Prostate gland (tissue), 2 donors: ENCODE results near the gene NME4. TPM values are rescaled to one million over a fixed set of nuclear protein-coding genes. Genes with fewer than 3 reads are reported as not detected.
"Not testable (repeated sequence)": the region's sequence is repeated elsewhere in the genome, so short reads cannot be mapped to it uniquely, and the experiment has no call there.

ENCODE experiments used
- DNase-seq: peaks from one replicate; pipeline ENCODE4 v3.0.0-alpha.2; 2019; ENCODE audit warnings: low spot score
- H3K27ac ChIP-seq, 2 donors: fragments of 200-600 bp; sonication (generic); 2 replicates each; pipeline ENCODE4 v1.5.1; 2017 to 2019
- H3K27me3 ChIP-seq: fragments of 200-600 bp; sonication (generic); replicated peaks from 2 replicates; pipeline ENCODE4 v1.5.1; 2019; ENCODE audit not compliant: insufficient read depth
- H3K36me3 ChIP-seq, 2 donors: fragments of 200-600 bp; sonication (generic); 1 replicate in 1 of 2; 2 replicates in 1 of 2; pipeline versions ENCODE4 v1.5.1 to v1.8.1; 2017 to 2019
- H3K4me1 ChIP-seq: fragments of 200-600 bp; sonication (generic); replicated peaks from 2 replicates; pipeline ENCODE4 v1.5.1; 2019
- H3K4me3 ChIP-seq, 2 donors: fragments of 200-600 bp; sonication (generic); 2 replicates each; pipeline ENCODE4 v1.5.1; 2017 to 2019
- H3K9me3 ChIP-seq: fragments of 200-600 bp; sonication (generic); 2 replicates; pipeline ENCODE4 v1.5.1; 2017
- POLR2A ChIP-seq: fragments of 450-650 bp; IDR thresholded peaks from one replicate; pipeline ENCODE4 v1.6.1; 2016; ENCODE audit warnings: antibody characterized with exemption, mild to moderate bottlenecking
- POLR2AphosphoS5 ChIP-seq: sonication (generic); formaldehyde crosslinking; IDR thresholded peaks from one replicate; pipeline ENCODE4 v1.6.1; 2017; ENCODE audit warnings: antibody characterized with exemption
- WGBS: methylation state at CpG from one replicate; pipeline ENCODE4 v1.1.5; 2018; 5-methylcytosine and 5-hydroxymethylcytosine counted together
- intact Hi-C: fragments of 100-400 bp; cut with DNase I; formaldehyde crosslinking; loops from one replicate; pipeline ENCODE4 v1.14.2; 2022
- total RNA-seq, 2 donors: library from RNA; depleted of rRNA; stranded (reverse); fragments of >200 nt; gene quantifications; one replicate each; pipeline ENCODE4 v1.1.0, GENCODE V29; 2016
- TF ChIP-seq, protein P1 (sequence below), 4 experiments: fragments of 200-600 bp in 2 of 4; fragments of 450-650 bp in 2 of 4; sonication (generic) in 2 of 4; IDR thresholded peaks; 1 replicate in 3 of 4; 2 replicates in 1 of 4; pipeline ENCODE4 v1.5.1; 2016 to 2019; ENCODE audit warnings: antibody characterized with exemption in 4 of 4, mild to moderate bottlenecking in 2 of 4, moderate library complexity in 2 of 4

NME4 gene
- total RNA-seq, 2 donors from 2014 or later: 137 to 185 TPM

GRCh38 chr16:376817-377418 is 20.1 kb upstream of the NME4 start:
- Histone ChIP-seq H3K27ac (no peak overlapping the region), H3K27me3 (no peaks in the 10 kb centered on the region), H3K4me3 (no peak overlapping the region), H3K4me1 (peaks cover 14% of the 10 kb centered on the region), H3K36me3 (peaks cover 6 to 12% of the 10 kb centered on the region in 2 donors), H3K9me3 (no peaks in the 10 kb centered on the region)
- DNase-seq: no peak
- WGBS: 92% methylated on average over 24 of the region's 26 CpGs
- intact Hi-C loops: no loop called here
- no peak for TF ChIP-seq POLR2AphosphoS5
- no peak for TF ChIP-seq POLR2A
- TF ChIP-seq, protein P1, sequence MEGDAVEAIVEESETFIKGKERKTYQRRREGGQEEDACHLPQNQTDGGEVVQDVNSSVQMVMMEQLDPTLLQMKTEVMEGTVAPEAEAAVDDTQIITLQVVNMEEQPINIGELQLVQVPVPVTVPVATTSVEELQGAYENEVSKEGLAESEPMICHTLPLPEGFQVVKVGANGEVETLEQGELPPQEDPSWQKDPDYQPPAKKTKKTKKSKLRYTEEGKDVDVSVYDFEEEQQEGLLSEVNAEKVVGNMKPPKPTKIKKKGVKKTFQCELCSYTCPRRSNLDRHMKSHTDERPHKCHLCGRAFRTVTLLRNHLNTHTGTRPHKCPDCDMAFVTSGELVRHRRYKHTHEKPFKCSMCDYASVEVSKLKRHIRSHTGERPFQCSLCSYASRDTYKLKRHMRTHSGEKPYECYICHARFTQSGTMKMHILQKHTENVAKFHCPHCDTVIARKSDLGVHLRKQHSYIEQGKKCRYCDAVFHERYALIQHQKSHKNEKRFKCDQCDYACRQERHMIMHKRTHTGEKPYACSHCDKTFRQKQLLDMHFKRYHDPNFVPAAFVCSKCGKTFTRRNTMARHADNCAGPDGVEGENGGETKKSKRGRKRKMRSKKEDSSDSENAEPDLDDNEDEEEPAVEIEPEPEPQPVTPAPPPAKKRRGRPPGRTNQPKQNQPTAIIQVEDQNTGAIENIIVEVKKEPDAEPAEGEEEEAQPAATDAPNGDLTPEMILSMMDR (IDR thresholded peaks at IDR 0.05): no peak

DNA sequence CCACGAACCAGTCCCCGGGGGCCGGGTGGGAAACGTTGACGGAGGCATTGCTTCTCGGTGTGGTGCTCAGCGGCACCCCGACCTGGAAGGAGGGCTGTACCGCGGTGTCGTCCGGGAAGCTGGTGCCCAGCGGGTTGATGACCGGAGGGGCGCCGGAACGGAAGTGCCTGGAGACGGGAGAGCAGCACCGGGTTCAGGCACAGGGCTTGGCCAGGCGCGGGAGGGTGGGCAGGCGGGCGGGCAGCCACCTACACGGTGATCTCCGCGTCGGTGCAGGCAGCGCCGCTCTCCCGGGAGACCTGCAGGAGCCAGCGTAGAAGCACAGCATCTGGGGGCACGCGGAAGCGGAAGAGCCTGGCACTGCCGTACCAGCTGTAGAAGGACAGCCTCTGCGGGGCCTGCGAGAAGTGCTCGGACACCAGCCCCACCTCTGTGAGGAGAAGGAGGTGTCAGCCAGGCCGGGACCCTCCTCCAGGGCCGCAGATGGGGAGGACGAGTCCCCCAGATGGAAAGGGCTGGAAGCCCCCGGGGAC is 19.5 kb upstream of the NME4 start:
- Histone ChIP-seq H3K27me3 (no peaks in the 10 kb centered on the region), H3K4me3 (no peak overlapping the region), H3K9me3 (no peaks in the 10 kb centered on the region), H3K36me3 (peaks cover 6 to 8% of the 10 kb centered on the region in 2 donors), H3K4me1 (peaks cover 14% of the 10 kb centered on the region), H3K27ac (no peak overlapping the region)
- 93% methylated on average over 42 of the region's 42 CpGs for WGBS
- intact Hi-C loops: no loop called here
- TF ChIP-seq POLR2A (no peak), POLR2AphosphoS5 (no peak)
- TF ChIP-seq, protein P1 (IDR thresholded peaks at IDR 0.05): no peak
- DNase-seq: no peak

- H3K27me3 ChIP-seq, intact Hi-C loops, H3K36me3 ChIP-seq, DNase-seq, H3K9me3 ChIP-seq, H3K4me3 ChIP-seq: not testable (repeated sequence)
- peaks cover 14% of the 10 kb centered on the region for H3K4me1 ChIP-seq
- H3K27ac ChIP-seq: peak overlapping the region in 1 of 2 donors; percentile 59
- WGBS: 90% methylated on average over 36 of the region's 36 CpGs
These were observed 18.7 kb upstream of the NME4 start for GRCh38 chr16:378113-378820.

GRCh38 chr16:378821-379182 is 18.2 kb upstream of the NME4 start:
- peaks cover 14% of the 10 kb centered on the region for H3K4me1 ChIP-seq
- H3K9me3 ChIP-seq: no peaks in the 10 kb centered on the region
- intact Hi-C loops: no loop called here
- H3K4me3 ChIP-seq: no peak overlapping the region
- H3K36me3 ChIP-seq: peaks cover 6 to 8% of the 10 kb centered on the region in 2 donors
- WGBS: 75% methylated on average over 14 of the region's 14 CpGs
- no peaks in the 10 kb centered on the region for H3K27me3 ChIP-seq
- H3K27ac ChIP-seq: peak overlapping the region; percentile 50 to 59
- no peak for DNase-seq
- TF ChIP-seq, protein P1 (IDR thresholded peaks at IDR 0.05): no peak
- TF ChIP-seq POLR2A (no peak), POLR2AphosphoS5 (no peak)

DNA sequence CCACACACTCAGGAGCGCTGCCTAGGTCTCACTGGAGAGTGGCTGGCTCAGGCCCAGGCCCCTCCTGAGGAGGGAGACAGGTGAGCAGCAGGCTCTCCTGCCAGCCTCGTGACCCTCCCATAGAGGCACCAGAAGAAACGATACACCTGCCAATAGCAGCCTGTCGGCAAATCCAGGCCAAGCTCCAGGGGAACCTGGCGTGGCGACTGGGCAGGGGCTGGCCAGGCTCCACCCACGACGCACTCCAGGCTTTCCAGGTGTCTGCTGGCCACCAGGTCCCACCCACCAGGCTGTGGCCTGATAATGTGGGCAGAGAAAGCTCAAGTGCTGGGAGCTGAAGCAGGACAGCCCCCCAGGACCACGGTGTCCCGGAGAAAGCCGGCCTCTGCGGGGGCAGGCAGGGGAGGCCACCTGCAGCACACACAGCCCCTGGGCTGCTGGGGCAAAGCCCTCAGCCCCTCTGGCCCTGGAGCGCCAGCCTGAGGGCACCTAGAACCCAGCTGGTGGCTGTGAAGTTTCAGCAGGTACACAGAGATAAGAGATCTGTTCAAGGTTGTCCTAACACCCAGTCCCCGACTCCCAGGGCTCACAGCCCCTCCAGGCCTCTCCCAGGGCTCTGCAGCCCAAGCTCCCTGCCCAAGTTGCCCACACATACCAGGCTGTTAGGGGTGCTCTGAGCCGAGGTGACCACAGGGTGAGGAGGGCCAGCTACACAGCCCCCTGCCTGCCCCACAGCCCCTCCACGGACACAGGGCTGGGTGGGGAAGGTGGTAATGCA is 17.6 kb upstream of the NME4 start:
- Histone ChIP-seq H3K36me3 (peaks cover 6 to 8% of the 10 kb centered on the region in 2 donors), H3K27me3 (no peaks in the 10 kb centered on the region), H3K9me3 (no peaks in the 10 kb centered on the region), H3K27ac (peak overlapping the region; percentile 50 to 89), H3K4me3 (no peak overlapping the region), H3K4me1 (peaks cover 14% of the 10 kb centered on the region)
- 38% methylated on average over 14 of the region's 16 CpGs for WGBS
- intact Hi-C loops: no loop called here
- DNase-seq: peak; percentile 86
- TF ChIP-seq POLR2A (no peak), POLR2AphosphoS5 (peak; percentile 93)
- TF ChIP-seq, protein P1 (IDR thresholded peaks at IDR 0.05): peak in 1 of 4 experiments; percentile 11
